Aorta (tissue), 5 donors: ENCODE data around the gene MLN. TPM values are rescaled to one million over a fixed set of nuclear protein-coding genes. Genes with fewer than 3 reads are reported as not detected.

Experiments used
- ATAC-seq: fragments of 200-7000 bp; cut with Tn5 transposase; one replicate; pipeline ENCODE4 v1.9.1; 2022; ENCODE audit warnings: moderate library complexity; ENCODE audit not compliant: low FRiP score
- DNase-seq, 2 donors: peaks; one replicate each; pipeline ENCODE4 v3.0.0-alpha.2; 2020
- H3K27ac ChIP-seq, 2 donors: one replicate each; pipeline ENCODE4 v1.5.1; 2013; ENCODE audit warnings: low read length in 2 of 2, mild to moderate bottlenecking in 2 of 2, moderate library complexity in 2 of 2, control low read depth in 1 of 2, inconsistent platforms in 1 of 2, low read depth in 1 of 2
- H3K27me3 ChIP-seq, 2 donors: one replicate each; pipeline ENCODE4 v1.6.1; 2013; ENCODE audit warnings: control low read depth in 1 of 2, low read length in 1 of 2, mild to moderate bottlenecking in 1 of 2, moderate library complexity in 1 of 2; ENCODE audit not compliant: insufficient read depth in 2 of 2, control insufficient read depth in 1 of 2
- H3K36me3 ChIP-seq, 2 donors: one replicate each; pipeline ENCODE4 v1.6.1; 2013; ENCODE audit warnings: control low read depth in 1 of 2, low read length in 1 of 2, mild to moderate bottlenecking in 1 of 2; ENCODE audit not compliant: insufficient read depth in 2 of 2, control insufficient read depth in 1 of 2
- H3K4me1 ChIP-seq, 2 donors: one replicate each; pipeline ENCODE4 v1.6.1; 2013; ENCODE audit warnings: low read length in 2 of 2, control low read depth in 1 of 2, mild to moderate bottlenecking in 1 of 2, moderate library complexity in 1 of 2; ENCODE audit not compliant: insufficient read depth in 2 of 2, control insufficient read depth in 1 of 2
- H3K4me3 ChIP-seq, 2 donors: one replicate each; pipeline ENCODE4 v1.5.1; 2013; ENCODE audit warnings: low read length in 2 of 2, control low read depth in 1 of 2, mild to moderate bottlenecking in 1 of 2
- H3K9me3 ChIP-seq: one replicate; pipeline ENCODE4 v1.6.1; 2013; ENCODE audit warnings: mild to moderate bottlenecking, low read length; ENCODE audit not compliant: control insufficient read depth
- WGBS, 2 donors: extraction: QIAGEN DNeasy Blood & Tissue Kit; methylation state at CpG; one replicate each; pipeline ENCODE4 v1.1.7; 2013; 5-methylcytosine and 5-hydroxymethylcytosine counted together
- intact Hi-C, 2 donors: fragments of 100-400 bp; cut with DNase I; formaldehyde crosslinking; loops; one replicate each; pipeline versions ENCODE4 v1.14.2 to v1.15.0; 2022
- long read RNA-seq, 2 donors: library from polyadenylated mRNA; unstranded; transcript quantifications; one replicate each; pipeline ENCODE4 v2.0.0, GENCODE V29; 2020 to 2021
- polyA plus RNA-seq, 2 donors: library from polyadenylated mRNA; stranded (reverse); fragments of 200-250 nt; gene quantifications; one replicate each; pipeline ENCODE4 v1.2.3, GENCODE V29; 2013
- total RNA-seq, 2 donors: library from RNA; stranded (reverse); fragmentation: NEBNext Ultra II Directional; extraction: Animal tissue kit (Norgen Biotek cat#: 25700); gene quantifications; one replicate each; pipeline ENCODE4 v1.2.1, GENCODE V29; 2021
- donor health status: healthy with polysubstance abuse.
- donor health status: Bipolar disorder and iron deficiency.
- donor health status: DM: no; HTN: no; CAD: no.
- donor health status: DM: no; HTN: no; CAD: no.
- donor health status: DM: yes; HTN: yes; CAD: no.

MLN gene
- total RNA-seq (not detected), polyA plus RNA-seq (1 to 10 TPM in 1 of 2 donors, not detected in 1; 2.6 TPM)
- long read RNA-seq, donor 1, result 0 reads
- long read RNA-seq, donor 2, result 0 reads

- H3K4me1 ChIP-seq, result no peaks in the 10 kb centered on the region
- intact Hi-C loops, result no loop called here
- H3K9me3 ChIP-seq, result no peaks in the 10 kb centered on the region
- ATAC-seq (no peak), DNase-seq (no peak)
- H3K36me3 ChIP-seq, result no peaks in the 10 kb centered on the region
- WGBS, 2 donors, result 78 to 81% methylated on average over 14 of the region's 14 CpGs
- H3K27ac ChIP-seq, result no peak within 1 kb of the TSS
- H3K4me3 ChIP-seq, result no peak within 1 kb of the TSS
- no peaks in the 10 kb centered on the region for H3K27me3 ChIP-seq
Measured at GRCh38 chr6:33803571-33804053, at the start of gene MLN. TSS of gene MLN (minus strand) at chr6:33804003. CDS start at chr6:33801163, 2,840 bp downstream.

- ATAC-seq (no peak), DNase-seq (no peak)
- Histone ChIP-seq H3K4me3 (no peak overlapping the region), H3K36me3 (no peaks in the 10 kb centered on the region), H3K27ac (no peak overlapping the region), H3K4me1 (no peaks in the 10 kb centered on the region), H3K27me3 (no peaks in the 10 kb centered on the region), H3K9me3 (no peaks in the 10 kb centered on the region)
- intact Hi-C loops, result no loop called here
- 76 to 84% methylated on average over 4 of the region's 4 CpGs for WGBS, 2 donors
Measured at GRCh38 chr6:33853026-33853425, 49.2 kb upstream of the MLN start.

- intact Hi-C loops, result no loop called here
- H3K36me3 ChIP-seq, result no peaks in the 10 kb centered on the region
- H3K4me1 ChIP-seq, result no peaks in the 10 kb centered on the region
- no peaks in the 10 kb centered on the region for H3K9me3 ChIP-seq
- WGBS, 2 donors, result 26 to 32% methylated on average over 8 of the region's 8 CpGs
- H3K27ac ChIP-seq, result no peak overlapping the region
- no peak for ATAC-seq
- H3K4me3 ChIP-seq, result no peak overlapping the region
- no peaks in the 10 kb centered on the region for H3K27me3 ChIP-seq
- DNase-seq, result no peak
Measured at GRCh38 chr6:33851959-33852358, 48.2 kb upstream of the MLN start.

- intact Hi-C loops, result no loop called here
- ATAC-seq, result no peak
- Histone ChIP-seq H3K4me1 (no peaks in the 10 kb centered on the region), H3K27ac (no peak overlapping the region), H3K27me3 (no peaks in the 10 kb centered on the region), H3K4me3 (no peak overlapping the region), H3K36me3 (no peaks in the 10 kb centered on the region), H3K9me3 (no peaks in the 10 kb centered on the region)
- 76 to 83% methylated on average over 10 of the region's 10 CpGs for WGBS, 2 donors
- DNase-seq, result no peak
Measured at GRCh38 chr6:33850869-33851541, 47.2 kb upstream of the MLN start.

GRCh38 chr6:33850296-33850695, 46.5 kb upstream of the MLN start:
- intact Hi-C loops, result no loop called here
- ATAC-seq (no peak), DNase-seq (no peak)
- H3K36me3 ChIP-seq, result no peaks in the 10 kb centered on the region
- 56 to 65% methylated on average over 3 of the region's 3 CpGs for WGBS, 2 donors
- H3K9me3 ChIP-seq, result no peaks in the 10 kb centered on the region
- H3K4me3 ChIP-seq, result no peak overlapping the region
- H3K4me1 ChIP-seq, result no peaks in the 10 kb centered on the region
- no peak overlapping the region for H3K27ac ChIP-seq
- no peaks in the 10 kb centered on the region for H3K27me3 ChIP-seq

GRCh38 chr6:33849500-33850075, 45.8 kb upstream of the MLN start:
- ATAC-seq (no peak), DNase-seq (no peak)
- no peaks in the 10 kb centered on the region for H3K36me3 ChIP-seq
- no peaks in the 10 kb centered on the region for H3K27me3 ChIP-seq
- H3K27ac ChIP-seq, result no peak overlapping the region
- no peaks in the 10 kb centered on the region for H3K9me3 ChIP-seq
- intact Hi-C loops, result no loop called here
- 87 to 90% methylated on average over 9 of the region's 9 CpGs for WGBS, 2 donors
- H3K4me1 ChIP-seq, result no peaks in the 10 kb centered on the region
- H3K4me3 ChIP-seq, result no peak overlapping the region

GRCh38 chr6:33848484-33848883, 44.7 kb upstream of the MLN start:
- ATAC-seq (no peak), DNase-seq (no peak)
- Histone ChIP-seq H3K9me3 (no peaks in the 10 kb centered on the region), H3K4me1 (no peaks in the 10 kb centered on the region), H3K27ac (no peak overlapping the region), H3K4me3 (no peak overlapping the region), H3K36me3 (no peaks in the 10 kb centered on the region), H3K27me3 (no peaks in the 10 kb centered on the region)
- WGBS, 2 donors, result 62 to 75% methylated on average over 3 of the region's 3 CpGs
- intact Hi-C loops, result no loop called here

GRCh38 chr6:33847867-33848266, 44.1 kb upstream of the MLN start:
- ATAC-seq, result no peak
- intact Hi-C loops, result no loop called here
- Histone ChIP-seq H3K27ac (no peak overlapping the region), H3K9me3 (no peaks in the 10 kb centered on the region), H3K36me3 (no peaks in the 10 kb centered on the region), H3K4me3 (no peak overlapping the region), H3K27me3 (no peaks in the 10 kb centered on the region), H3K4me1 (no peaks in the 10 kb centered on the region)
- WGBS, 2 donors, result 79 to 81% methylated on average over 1 of the region's 1 CpG
- no peak for DNase-seq

GRCh38 chr6:33847078-33847477, 43.3 kb upstream of the MLN start:
- no peaks in the 10 kb centered on the region for H3K36me3 ChIP-seq
- DNase-seq (no peak), ATAC-seq (no peak)
- no peak overlapping the region for H3K4me3 ChIP-seq
- H3K27me3 ChIP-seq, result no peaks in the 10 kb centered on the region
- intact Hi-C loops, result no loop called here
- WGBS, 2 donors, result 81 to 87% methylated on average over 6 of the region's 6 CpGs
- no peaks in the 10 kb centered on the region for H3K4me1 ChIP-seq
- H3K9me3 ChIP-seq, result no peaks in the 10 kb centered on the region
- no peak overlapping the region for H3K27ac ChIP-seq
